GM19397 (cell line): ENCODE measurements around the gene RFNG.
A peak's percentile ranks its signal among the peaks of the same experiment; 100 is the strongest.
"Not testable (repeated sequence)": the region's sequence is repeated elsewhere in the genome, so short reads cannot be mapped to it uniquely, and the experiment has no call there.

Experiments
- ATAC-seq: cut with Tn5 transposase; IDR thresholded peaks from one replicate; pipeline ENCODE4 v1.9.1; 2021; ENCODE audit warnings: mild to moderate bottlenecking, moderate library complexity; ENCODE audit not compliant: unreplicated experiment

The RFNG gene

GRCh38 chr17:82046903-82047302 is 4.7 kb downstream of the RFNG start:
- ATAC-seq, result no peak

DNA sequence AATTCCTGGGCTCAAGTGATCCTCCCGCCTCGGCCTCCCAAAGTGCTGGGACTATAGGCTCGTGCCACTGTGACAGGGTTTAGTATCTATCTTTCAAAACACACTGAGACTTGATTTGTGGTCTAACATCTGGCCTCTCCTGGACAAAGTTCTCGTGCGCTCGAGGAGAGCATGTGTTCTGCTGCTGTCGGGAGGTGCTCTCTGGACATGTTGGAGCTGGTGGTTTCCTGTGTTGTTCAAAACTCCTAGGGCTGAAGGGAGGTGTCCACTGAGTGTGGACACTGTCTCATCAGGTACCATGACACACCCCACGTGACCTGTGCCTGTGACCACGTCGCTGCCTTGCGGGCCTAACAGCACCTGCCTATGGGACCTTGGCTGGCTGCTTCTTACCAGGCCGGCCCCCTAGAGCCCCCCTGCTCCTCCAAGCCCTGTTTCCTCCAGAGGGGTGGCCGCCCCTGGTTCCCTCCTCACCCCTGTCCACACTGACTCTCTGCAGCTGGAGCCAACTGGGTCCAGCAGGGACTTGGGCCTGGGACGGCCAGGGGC is 5.6 kb downstream of the RFNG start:
- no peak for ATAC-seq

DNA sequence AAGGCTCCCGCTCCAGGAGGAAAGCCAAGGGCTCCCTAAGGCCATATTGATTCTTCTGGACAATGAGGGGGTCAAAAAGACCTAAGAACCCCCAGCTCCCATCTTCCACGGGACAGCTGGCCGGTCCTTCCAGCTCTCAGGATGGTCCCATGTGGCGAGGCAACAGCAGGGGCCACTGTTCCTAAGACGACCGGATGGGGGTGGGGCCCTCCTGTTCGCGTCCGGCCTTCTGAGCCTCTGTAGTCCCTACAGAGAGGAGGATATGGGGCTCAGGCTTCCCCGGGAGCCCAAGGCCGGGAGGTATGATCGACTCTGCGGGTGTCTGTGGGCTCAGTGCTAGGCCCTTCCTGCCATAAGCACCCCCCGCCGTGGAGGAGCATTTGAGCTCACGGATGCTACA is 8.1 kb downstream of the RFNG start:
- ATAC-seq, result no peak

DNA sequence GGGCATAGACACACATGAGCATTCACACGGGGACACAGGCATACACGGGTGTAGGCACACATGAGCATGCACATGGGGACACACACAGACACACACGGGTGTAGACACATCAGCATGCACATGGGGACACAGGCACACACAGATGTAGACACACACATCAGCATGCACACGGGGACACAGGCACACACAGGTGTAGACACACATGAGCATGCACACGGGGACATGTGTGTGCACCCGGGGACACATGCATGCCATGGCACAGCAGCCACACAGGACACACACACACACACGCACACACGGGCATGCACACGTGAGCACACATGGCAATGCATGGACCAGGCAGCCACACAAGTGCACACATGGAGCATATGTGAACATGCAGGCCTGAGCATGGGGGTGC is 9.0 kb downstream of the RFNG start:
- no peak for ATAC-seq

DNA sequence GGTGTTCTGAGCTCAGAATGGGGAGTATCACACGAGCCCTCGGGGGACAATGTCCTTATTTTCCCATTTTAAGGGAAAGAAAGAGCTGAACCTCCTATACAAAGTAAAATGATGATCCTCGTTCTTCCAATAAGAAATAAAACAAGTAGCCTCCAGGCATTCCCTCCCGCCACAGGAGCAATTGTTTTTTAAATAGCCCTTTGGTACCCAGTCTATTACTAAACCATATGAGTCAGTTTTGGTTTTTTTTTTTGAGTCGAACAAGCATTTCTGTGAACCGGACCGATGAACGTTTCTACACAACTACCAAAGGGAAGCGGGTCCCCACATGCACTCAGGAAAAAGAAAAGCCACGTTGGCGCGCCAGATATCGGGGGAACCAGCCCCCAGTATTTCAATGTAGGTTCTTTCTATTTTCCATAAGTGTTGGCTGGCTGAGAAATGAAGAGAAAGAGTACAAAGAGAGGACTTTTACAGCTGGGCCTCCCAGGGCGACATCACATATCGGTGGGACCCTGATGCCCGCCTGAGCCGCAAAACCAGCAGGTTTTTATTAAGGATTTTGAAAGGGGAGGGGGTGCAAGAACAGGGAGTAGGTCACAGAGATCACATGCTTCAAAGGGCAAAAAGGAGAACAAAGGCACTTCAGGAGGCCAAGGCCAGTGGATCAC is 10.3 kb downstream of the RFNG start:
- ATAC-seq, result no peak

DNA sequence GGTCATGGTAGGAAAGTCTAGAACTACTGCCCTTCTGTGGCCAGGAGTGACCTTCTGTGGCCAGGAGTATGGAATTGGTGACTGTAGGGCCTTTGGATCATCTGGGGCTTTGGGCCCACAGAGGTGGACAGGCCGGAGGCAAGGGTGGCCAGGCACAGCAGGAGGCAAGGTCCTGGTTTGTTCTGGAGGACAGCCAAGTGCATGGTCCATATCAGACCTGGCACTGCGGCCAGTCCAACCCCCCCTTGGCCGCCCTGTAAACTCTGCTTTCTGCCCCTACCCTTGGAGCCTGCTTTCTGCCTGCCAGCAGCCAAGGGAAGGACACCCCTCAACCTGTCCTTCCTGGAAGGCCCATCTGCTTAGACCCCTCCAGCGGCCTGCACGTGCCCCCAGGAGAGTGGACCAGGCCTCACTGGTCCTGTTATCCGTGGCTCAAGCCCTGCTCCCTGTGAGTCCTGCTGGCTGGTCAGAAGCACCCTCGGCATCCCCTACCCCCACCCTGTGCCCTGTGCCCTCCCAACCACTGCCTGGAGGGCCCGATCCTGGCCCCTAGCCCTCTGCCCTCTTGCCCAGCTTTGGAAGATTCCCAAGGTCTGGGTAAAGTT is 11.8 kb downstream of the RFNG start:
- ATAC-seq, result no peak

DNA sequence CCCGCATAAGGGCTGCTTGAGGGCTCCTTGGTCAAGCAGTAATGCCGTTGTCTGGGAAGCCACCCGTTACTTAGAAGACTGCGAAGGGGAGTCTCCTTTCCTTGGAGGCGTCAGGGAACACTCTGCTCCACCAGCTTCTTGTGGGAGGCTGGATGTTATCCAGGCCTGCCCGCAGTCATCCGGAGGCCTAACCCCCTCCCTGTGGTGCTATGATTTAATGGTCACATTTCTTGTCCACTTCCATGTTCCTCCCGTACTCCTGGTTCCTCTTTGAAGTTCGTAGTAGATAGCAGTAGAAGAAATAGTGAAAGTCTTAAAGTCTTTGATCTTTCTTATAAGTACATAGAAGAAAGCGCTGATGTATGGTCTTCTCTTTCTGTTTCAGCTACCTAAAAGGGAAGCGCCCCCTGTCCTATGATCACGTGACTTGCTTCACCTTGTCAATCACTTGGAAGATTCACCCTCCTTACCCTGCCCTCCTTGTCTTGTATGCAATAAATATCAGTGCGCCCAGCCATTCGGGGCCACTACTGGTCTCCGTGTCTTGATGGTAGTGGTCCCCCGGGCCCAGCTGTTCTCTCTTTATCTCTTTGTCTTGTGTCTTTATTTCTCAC is 12.7 kb downstream of the RFNG start:
- not testable (repeated sequence) for ATAC-seq

DNA sequence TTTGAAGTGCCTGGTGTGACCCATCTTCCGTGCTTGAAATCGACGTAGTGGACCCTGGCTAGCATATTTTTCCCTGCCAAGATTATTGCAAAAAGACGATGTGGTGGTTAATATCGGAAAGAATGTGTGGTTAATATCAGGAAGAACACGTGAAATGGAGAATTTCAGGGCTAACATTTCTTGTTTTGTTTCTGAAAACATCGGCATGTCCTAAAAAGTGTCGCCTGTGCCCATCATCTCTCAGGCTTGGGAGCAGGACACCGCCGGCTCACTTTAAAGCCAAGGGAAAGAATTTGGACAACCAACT is 13.8 kb downstream of the RFNG start:
- no peak for ATAC-seq

GRCh38 chr17:82037092-82037888 is 14.3 kb downstream of the RFNG start, which contains the start of gene DCXR:
Gene DCXR, minus strand, starts transcription at chr17:82037697. Its CDS starts 15 bp downstream, at chr17:82037682.
- ATAC-seq, result peak; percentile 85

- no peak for ATAC-seq
Observed at GRCh38 chr17:82036634-82037091, 14.9 kb downstream of the RFNG start.

DNA sequence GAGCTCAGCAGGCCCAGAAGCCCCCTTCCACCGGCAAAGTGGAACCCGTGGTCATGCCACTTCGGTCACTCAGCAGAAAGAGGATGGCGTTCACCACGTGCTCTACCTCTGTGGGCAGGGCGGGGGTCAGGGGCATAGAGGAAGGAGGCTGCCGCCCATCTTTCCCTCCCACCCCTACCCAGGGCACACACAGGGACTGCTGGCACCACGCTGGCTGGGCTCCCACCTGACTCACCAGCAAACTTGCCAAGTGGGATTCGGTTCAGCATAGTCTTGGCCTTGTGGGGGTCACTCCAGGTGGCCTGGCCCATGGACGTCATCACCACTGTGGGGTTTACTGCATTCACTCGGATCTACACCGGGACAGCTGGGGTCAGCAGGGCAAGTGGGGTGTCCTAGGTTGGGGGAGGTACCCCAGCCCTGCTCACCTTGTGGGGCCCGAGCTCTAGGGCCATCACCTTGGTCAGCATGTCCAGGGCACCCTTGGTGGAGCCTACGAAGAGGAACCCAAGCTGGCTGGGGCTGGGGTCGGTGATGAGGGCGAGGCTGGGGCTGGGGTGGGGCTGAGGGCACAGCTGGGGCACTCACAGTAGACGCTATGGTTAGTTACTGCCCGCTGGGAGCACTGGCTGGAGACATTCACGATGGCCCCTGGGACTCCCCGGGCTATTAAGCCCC is 15.5 kb downstream of the RFNG start:
- no peak for ATAC-seq

DNA sequence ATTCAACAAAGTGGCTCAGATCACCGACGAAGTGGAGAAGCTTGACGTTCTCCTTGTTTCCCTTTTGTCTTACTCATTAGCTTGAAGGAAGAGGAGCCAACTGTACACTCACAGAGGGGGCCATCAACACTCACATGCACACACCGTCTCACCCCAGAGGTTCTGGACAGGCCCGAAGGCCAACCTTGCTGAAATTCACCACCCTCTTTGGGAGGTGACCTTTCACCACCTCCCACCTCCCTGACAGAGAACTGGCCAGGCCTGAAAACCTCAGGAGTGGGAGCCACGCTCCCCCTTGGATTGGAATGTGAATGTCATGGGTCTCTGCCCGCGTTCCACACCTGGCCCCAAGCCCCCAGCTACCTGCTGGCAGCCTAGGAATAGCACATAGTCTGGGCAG is 16.1 kb downstream of the RFNG start:
- no peak for ATAC-seq

DNA sequence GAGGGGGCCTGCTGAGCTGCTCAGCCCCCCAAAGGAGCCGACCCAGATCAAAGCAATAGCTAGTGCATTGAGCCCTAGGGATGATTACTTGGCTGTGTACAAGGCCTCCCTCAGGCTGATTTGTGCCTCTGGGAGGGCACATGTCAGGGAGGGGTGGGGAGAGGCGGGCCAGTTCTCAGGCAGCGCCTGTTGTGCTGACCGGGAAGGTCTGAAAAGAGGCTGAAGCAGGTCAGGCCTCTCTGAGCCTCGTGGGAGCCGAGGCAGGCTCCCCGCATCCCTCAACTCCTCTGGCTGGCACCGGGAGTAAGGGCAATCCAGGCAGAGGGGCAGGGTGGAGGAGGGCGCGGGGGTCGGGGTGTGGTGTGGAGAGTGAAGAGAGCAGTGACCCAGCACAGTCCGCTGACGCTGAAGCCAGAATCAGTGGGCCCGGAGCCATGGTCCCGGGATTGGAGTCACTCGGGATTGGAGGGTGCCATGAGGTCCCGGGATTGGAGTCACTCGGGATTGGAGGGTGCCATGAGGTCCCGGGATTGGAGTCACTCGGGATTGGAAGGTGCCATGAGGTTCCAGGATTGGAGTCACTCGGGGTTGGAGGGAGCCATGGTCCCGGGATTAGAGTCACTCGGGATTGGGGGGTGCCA is 17.1 kb downstream of the RFNG start:
- no peak for ATAC-seq

GRCh38 chr17:82033359-82034085 is 18.1 kb downstream of the RFNG start:
- no peak for ATAC-seq

GRCh38 chr17:82031885-82032627 is 19.6 kb downstream of the RFNG start:
- ATAC-seq, result no peak

- no peak for ATAC-seq
Observed at GRCh38 chr17:82031303-82031884, 20.2 kb downstream of the RFNG start, which contains the start of gene RAC3. Gene RAC3, plus strand, starts transcription at chr17:82031678. Its CDS starts 84 bp downstream, at chr17:82031762.

GRCh38 chr17:82030470-82031302 is 20.9 kb downstream of the RFNG start:
- no peak for ATAC-seq
